H9 (cell line): ENCODE data around the gene NGF. TPM values are rescaled to one million over a fixed set of nuclear protein-coding genes. Genes with fewer than 3 reads are reported as not detected.

Experiments
- DNase-seq: peaks from one replicate; pipeline ENCODE4 v3.0.0-alpha.2; 2017
- H2AFZ ChIP-seq: one replicate; pipeline ENCODE4 v1.6.1; 2013; ENCODE audit warnings: mild to moderate bottlenecking, low read length, control low read depth, moderate library complexity
- H2AK5ac ChIP-seq: 2 replicates; pipeline ENCODE4 v1.6.1; 2013; ENCODE audit warnings: low read length, control low read depth, mixed read lengths; ENCODE audit not compliant: insufficient read length
- H2BK120ac ChIP-seq: one replicate; pipeline ENCODE4 v1.6.1; 2013; ENCODE audit warnings: low read depth, mild to moderate bottlenecking, low read length, control low read depth, inconsistent platforms; ENCODE audit not compliant: poor library complexity, severe bottlenecking
- H2BK12ac ChIP-seq: 2 replicates; pipeline ENCODE4 v1.6.1; 2013; ENCODE audit warnings: low read length, control low read depth, mixed read lengths, low read depth; ENCODE audit not compliant: insufficient read length
- H2BK15ac ChIP-seq: 2 replicates; pipeline ENCODE4 v1.6.1; 2013; ENCODE audit warnings: low read depth, low read length, control low read depth
- H2BK20ac ChIP-seq: one replicate; pipeline ENCODE4 v1.6.1; 2013; ENCODE audit warnings: low read depth, mild to moderate bottlenecking, low read length, control low read depth, inconsistent platforms; ENCODE audit not compliant: poor library complexity, severe bottlenecking
- H2BK5ac ChIP-seq: 2 replicates; pipeline ENCODE4 v1.6.1; 2013; ENCODE audit warnings: low read length, control low read depth, mixed read lengths; ENCODE audit not compliant: insufficient read length
- H3K14ac ChIP-seq: 2 replicates; pipeline ENCODE4 v1.6.1; 2013; ENCODE audit warnings: low read length, control low read depth; ENCODE audit not compliant: insufficient read depth
- H3K18ac ChIP-seq: 2 replicates; pipeline ENCODE4 v1.6.1; 2013; ENCODE audit warnings: low read depth, mild to moderate bottlenecking, mixed read lengths, low read length, control low read depth; ENCODE audit not compliant: insufficient read length
- H3K23ac ChIP-seq: 2 replicates; pipeline ENCODE4 v1.6.1; 2013; ENCODE audit warnings: low read length, control low read depth, mixed read lengths, low read depth; ENCODE audit not compliant: insufficient read length
- H3K23me2 ChIP-seq: 2 replicates; pipeline ENCODE4 v1.6.1; 2013; ENCODE audit warnings: low read depth, mild to moderate bottlenecking, mixed read lengths, low read length, control low read depth; ENCODE audit not compliant: insufficient read length, poor library complexity, severe bottlenecking
- H3K27ac ChIP-seq: 2 replicates; pipeline ENCODE4 v1.5.1; 2013; ENCODE audit warnings: low read length, control low read depth, mixed read lengths, low read depth; ENCODE audit not compliant: insufficient read length
- H3K27me3 ChIP-seq: 2 replicates; pipeline ENCODE4 v1.6.1; 2013; ENCODE audit warnings: low read length, control low read depth, inconsistent platforms; ENCODE audit not compliant: insufficient read depth
- H3K4ac ChIP-seq: 2 replicates; pipeline ENCODE4 v1.6.1; 2013; ENCODE audit warnings: low read depth, mild to moderate bottlenecking, control low read depth, inconsistent platforms, low read length, moderate library complexity
- H3K4me1 ChIP-seq: 2 replicates; pipeline ENCODE4 v1.6.1; 2013; ENCODE audit warnings: low read length, control low read depth, inconsistent platforms; ENCODE audit not compliant: insufficient read depth
- H3K4me2 ChIP-seq: 2 replicates; pipeline ENCODE4 v1.6.1; 2013; ENCODE audit warnings: low read length, control low read depth, mixed read lengths; ENCODE audit not compliant: insufficient read length, insufficient read depth
- H3K56ac ChIP-seq: 2 replicates; pipeline ENCODE4 v1.6.1; 2013; ENCODE audit warnings: low read depth, mild to moderate bottlenecking, mixed read lengths, low read length, control low read depth; ENCODE audit not compliant: insufficient read length
- H3K79me1 ChIP-seq: 2 replicates; pipeline ENCODE4 v1.6.1; 2013; ENCODE audit warnings: low read depth, mild to moderate bottlenecking, moderate library complexity, low read length, control low read depth, inconsistent platforms; ENCODE audit not compliant: insufficient read depth, poor library complexity, severe bottlenecking
- H3K79me2 ChIP-seq: 2 replicates; pipeline ENCODE4 v1.6.1; 2013; ENCODE audit warnings: low read length, control low read depth, inconsistent platforms; ENCODE audit not compliant: insufficient read depth
- H3K9ac ChIP-seq: 2 replicates; pipeline ENCODE4 v1.6.1; 2013; ENCODE audit warnings: low read length, control low read depth, mixed read lengths; ENCODE audit not compliant: insufficient read length; ENCODE audit errors: extremely low read depth
- H3K9me3 ChIP-seq: one replicate; pipeline ENCODE4 v1.6.1; 2013; ENCODE audit warnings: low read depth, low read length, inconsistent platforms; ENCODE audit not compliant: control insufficient read depth
- H3T11ph ChIP-seq: one replicate; pipeline ENCODE4 v1.6.1; 2013; ENCODE audit warnings: mild to moderate bottlenecking, low read length, control low read depth, inconsistent platforms
- H4K20me1 ChIP-seq: one replicate; pipeline ENCODE4 v1.6.1; 2013; ENCODE audit not compliant: control insufficient read depth, insufficient read length, insufficient read depth
- H4K5ac ChIP-seq: 2 replicates; pipeline ENCODE4 v1.6.1; 2013; ENCODE audit warnings: low read depth, mild to moderate bottlenecking, mixed read lengths, low read length, control low read depth; ENCODE audit not compliant: insufficient read length
- H4K8ac ChIP-seq: replicated peaks from 2 replicates; pipeline ENCODE4 v1.6.1; 2013; ENCODE audit warnings: low read length, control low read depth, mixed read lengths, low read depth; ENCODE audit not compliant: insufficient read length
- H4K91ac ChIP-seq: 2 replicates; pipeline ENCODE4 v1.6.1; 2013; ENCODE audit warnings: low read depth, mild to moderate bottlenecking, moderate library complexity, mixed read lengths, low read length, control low read depth; ENCODE audit not compliant: insufficient read length
- H3K27ac Mint-ChIP-seq, 3 experiments: 2 replicates in 2 of 3; 3 replicates in 1 of 3; pipeline ENCODE4 v1.8.0; 2020 to 2021; ENCODE audit warnings: mixed read lengths in 3 of 3, mild to moderate bottlenecking in 1 of 3, moderate library complexity in 1 of 3
- H3K27me3 Mint-ChIP-seq: 2 replicates; pipeline ENCODE4 v1.8.0; 2021; ENCODE audit warnings: low read depth, mild to moderate bottlenecking, moderate library complexity, mixed read lengths
- H3K36me3 Mint-ChIP-seq, 3 experiments: 2 replicates in 2 of 3; 3 replicates in 1 of 3; pipeline ENCODE4 v1.8.0; 2020 to 2021; ENCODE audit warnings: low read depth in 3 of 3, mixed read lengths in 3 of 3; ENCODE audit not compliant: insufficient read depth in 1 of 3
- H3K4me1 Mint-ChIP-seq, 2 experiments: 2 replicates each; pipeline ENCODE4 v1.8.0; 2020; ENCODE audit warnings: mixed read lengths in 2 of 2
- H3K4me3 Mint-ChIP-seq, 2 experiments: 2 replicates in 1 of 2; 3 replicates in 1 of 2; pipeline ENCODE4 v1.8.0; 2020 to 2021; ENCODE audit warnings: mild to moderate bottlenecking in 2 of 2, mixed read lengths in 2 of 2, moderate library complexity in 1 of 2
- H3K9me3 Mint-ChIP-seq, 2 experiments: 2 replicates in 1 of 2; 3 replicates in 1 of 2; pipeline ENCODE4 v1.8.0; 2020; ENCODE audit warnings: mild to moderate bottlenecking in 2 of 2, mixed read lengths in 2 of 2, moderate library complexity in 1 of 2
- CTCF ChIP-seq: fragments of 200-600 bp; sonication (generic); conservative IDR thresholded peaks from 3 replicates; pipeline ENCODE4 v1.8.0; 2021; ENCODE audit warnings: antibody characterized with exemption, mild to moderate bottlenecking
- WGBS: extraction: QIAGEN DNeasy Blood & Tissue Kit; methylation state at CpG from one replicate; pipeline ENCODE4 v1.1.7; 2013; ENCODE audit warnings: missing lambda C conversion rate, low lambda C conversion rate, mixed read lengths; ENCODE audit not compliant: insufficient read length; ENCODE audit errors: extremely low coverage; 5-methylcytosine and 5-hydroxymethylcytosine counted together
- total RNA-seq: library from RNA; stranded (reverse); gene quantifications from 2 replicates; pipeline ENCODE4 v1.2.1, GENCODE V29; 2021

NGF gene
- total RNA-seq, 1 experiment from 2014 or later, result 0.22 TPM

- H4K91ac ChIP-seq, result no peak overlapping the region
- no peak overlapping the region for H2AK5ac ChIP-seq
- no peak overlapping the region for H2BK5ac ChIP-seq
- no peak overlapping the region for H3K56ac ChIP-seq
- no CpG with 5 or more reads among the region's 5 CpGs for WGBS
- H3K27ac ChIP-seq, result no peak overlapping the region
- H2BK15ac ChIP-seq, result no peak overlapping the region
- H4K5ac ChIP-seq, result no peak overlapping the region
- no peaks in the 10 kb centered on the region for H4K20me1 ChIP-seq
- no peak overlapping the region for H2BK12ac ChIP-seq
- TF ChIP-seq CTCF, result no peak
- H3K79me2 ChIP-seq, result no peaks in the 10 kb centered on the region
- Mint-ChIP-seq H3K9me3 (0 out of 5 replicates have a peak, but pooled peaks cover 0 to 3% of the 10 kb centered on the region in 2 experiments), H3K4me1 (peaks cover 16% of the 10 kb centered on the region in 2 experiments), H3K27me3 (peaks cover 1% of the 10 kb centered on the region; the same call in 1 of the 2 replicates), H3K4me3 (no peak overlapping the region; a peak in 1 of 5 replicates), H3K27ac (no peak overlapping the region), H3K36me3 (peaks cover 0 to 1% (median 0%) of the 10 kb centered on the region in 3 experiments; a peak in 2 of 7 replicates)
- H2AFZ ChIP-seq, result no peak overlapping the region
- no peak overlapping the region for H3K4me2 ChIP-seq
- no peak overlapping the region for H3K18ac ChIP-seq
- no peak for DNase-seq
- no peaks in the 10 kb centered on the region for H3K23me2 ChIP-seq
- no peak overlapping the region for H3K4ac ChIP-seq
- no peak overlapping the region for H3K23ac ChIP-seq
- peaks cover 2% of the 10 kb centered on the region; the same call in 1 of the 2 replicates for H3K4me1 ChIP-seq
- no peak overlapping the region for H2BK120ac ChIP-seq
- H3K14ac ChIP-seq, result no peak overlapping the region
- no peak overlapping the region for H2BK20ac ChIP-seq
- H4K8ac ChIP-seq, result no peak overlapping the region
- H3K9ac ChIP-seq, result no peak overlapping the region
- no peaks in the 10 kb centered on the region for H3K27me3 ChIP-seq
- H3T11ph ChIP-seq, result no peak overlapping the region
- no peaks in the 10 kb centered on the region for H3K9me3 ChIP-seq
- no peaks in the 10 kb centered on the region for H3K79me1 ChIP-seq
These were observed 46.3 kb downstream of the NGF start for GRCh38 chr1:115291741-115292140.
